ENCODE data around the gene DENND4C. TPM values are rescaled to one million over a fixed set of nuclear protein-coding genes. Genes with fewer than 3 reads are reported as not detected.
"Not testable (repeated sequence)": the region's sequence is repeated elsewhere in the genome, so short reads cannot be mapped to it uniquely, and the experiment has no call there.

The DENND4C gene
- total RNA-seq, 1 experiment from 2014 or later, result 26.6 TPM

- not testable (repeated sequence) for H3K27me3 Mint-ChIP-seq (ENCODE audit: low read depth); H3K9me3 ChIP-seq (ENCODE audit: control insufficient read depth, low read depth, low read length); H3K4me3 Mint-ChIP-seq; H4K20me1 ChIP-seq (ENCODE audit: control insufficient read depth, insufficient read depth, insufficient read length); H3K23ac ChIP-seq (ENCODE audit: insufficient read length, low read depth, low read length); H3K18ac ChIP-seq (ENCODE audit: insufficient read length, low read depth, low read length); H3T11ph ChIP-seq (ENCODE audit: low read length); H2BK15ac ChIP-seq (ENCODE audit: low read depth, low read length); H4K8ac ChIP-seq (replicated peaks; ENCODE audit: insufficient read length, low read depth, low read length); H3K4me1 ChIP-seq (ENCODE audit: insufficient read depth, low read length); H3K4me2 ChIP-seq (ENCODE audit: insufficient read depth, insufficient read length, low read length); H3K4ac ChIP-seq (ENCODE audit: low read depth, low read length); H2BK20ac ChIP-seq (ENCODE audit: low read depth, low read length, poor library complexity, severe bottlenecking); H3K9ac ChIP-seq (ENCODE audit: extremely low read depth, insufficient read length, low read length); H2BK120ac ChIP-seq (ENCODE audit: low read depth, low read length, poor library complexity, severe bottlenecking); DNase-seq; H3K27ac ChIP-seq (ENCODE audit: insufficient read length, low read depth, low read length); H2BK5ac ChIP-seq (ENCODE audit: insufficient read length, low read length); H3K27ac Mint-ChIP-seq; H2BK12ac ChIP-seq (ENCODE audit: insufficient read length, low read depth, low read length); H3K56ac ChIP-seq (ENCODE audit: insufficient read length, low read depth, low read length); H4K5ac ChIP-seq (ENCODE audit: insufficient read length, low read depth, low read length); H4K91ac ChIP-seq (ENCODE audit: insufficient read length, low read depth, low read length); H3K27me3 ChIP-seq (ENCODE audit: insufficient read depth, low read length); H3K79me1 ChIP-seq (ENCODE audit: insufficient read depth, low read depth, low read length, poor library complexity, severe bottlenecking); H2AK5ac ChIP-seq (ENCODE audit: insufficient read length, low read length); H3K14ac ChIP-seq (ENCODE audit: insufficient read depth, low read length); H3K79me2 ChIP-seq (ENCODE audit: insufficient read depth, low read length); H2AFZ ChIP-seq (ENCODE audit: low read length); H3K23me2 ChIP-seq (ENCODE audit: insufficient read length, low read depth, low read length, poor library complexity, severe bottlenecking)
- H3K9me3 Mint-ChIP-seq, result peaks cover 10% of the 10 kb centered on the region in 2 experiments
- peaks cover 5 to 13% of the 10 kb centered on the region in 2 experiments for H3K4me1 Mint-ChIP-seq
- no CpG with 5 or more reads among the region's 4 CpGs for WGBS (ENCODE audit: extremely low coverage, insufficient read length, low lambda C conversion rate)
- H3K36me3 Mint-ChIP-seq (ENCODE audit: insufficient read depth in 1 of 3, low read depth in 3 of 3), result peaks cover 11 to 15% (median 11%) of the 10 kb centered on the region in 3 experiments
Observed at GRCh38 chr9:19265602-19266001, 35.1 kb downstream of the DENND4C start.

- not testable (repeated sequence) for H3K56ac ChIP-seq (ENCODE audit: insufficient read length, low read depth, low read length); H4K5ac ChIP-seq (ENCODE audit: insufficient read length, low read depth, low read length); H2BK15ac ChIP-seq (ENCODE audit: low read depth, low read length); H2AK5ac ChIP-seq (ENCODE audit: insufficient read length, low read length); H3K4me1 ChIP-seq (ENCODE audit: insufficient read depth, low read length); H2BK120ac ChIP-seq (ENCODE audit: low read depth, low read length, poor library complexity, severe bottlenecking); H3K27ac Mint-ChIP-seq; H3K27ac ChIP-seq (ENCODE audit: insufficient read length, low read depth, low read length); H2AFZ ChIP-seq (ENCODE audit: low read length); H3K4me2 ChIP-seq (ENCODE audit: insufficient read depth, insufficient read length, low read length); H3K23ac ChIP-seq (ENCODE audit: insufficient read length, low read depth, low read length); H3K23me2 ChIP-seq (ENCODE audit: insufficient read length, low read depth, low read length, poor library complexity, severe bottlenecking); H4K20me1 ChIP-seq (ENCODE audit: control insufficient read depth, insufficient read depth, insufficient read length); H3K27me3 ChIP-seq (ENCODE audit: insufficient read depth, low read length); H4K8ac ChIP-seq (replicated peaks; ENCODE audit: insufficient read length, low read depth, low read length); H2BK12ac ChIP-seq (ENCODE audit: insufficient read length, low read depth, low read length); H4K91ac ChIP-seq (ENCODE audit: insufficient read length, low read depth, low read length); H3K79me1 ChIP-seq (ENCODE audit: insufficient read depth, low read depth, low read length, poor library complexity, severe bottlenecking); H2BK20ac ChIP-seq (ENCODE audit: low read depth, low read length, poor library complexity, severe bottlenecking); H3K4ac ChIP-seq (ENCODE audit: low read depth, low read length); DNase-seq; H3K4me3 Mint-ChIP-seq; H3K18ac ChIP-seq (ENCODE audit: insufficient read length, low read depth, low read length); H3K14ac ChIP-seq (ENCODE audit: insufficient read depth, low read length); H3K9me3 ChIP-seq (ENCODE audit: control insufficient read depth, low read depth, low read length); H3K79me2 ChIP-seq (ENCODE audit: insufficient read depth, low read length); H3T11ph ChIP-seq (ENCODE audit: low read length); H2BK5ac ChIP-seq (ENCODE audit: insufficient read length, low read length); H3K9ac ChIP-seq (ENCODE audit: extremely low read depth, insufficient read length, low read length); H3K27me3 Mint-ChIP-seq (ENCODE audit: low read depth)
- peaks cover 5 to 13% of the 10 kb centered on the region in 2 experiments for H3K4me1 Mint-ChIP-seq
- WGBS (ENCODE audit: extremely low coverage, insufficient read length, low lambda C conversion rate), result no CpG with 5 or more reads among the region's 3 CpGs
- H3K36me3 Mint-ChIP-seq (ENCODE audit: insufficient read depth in 1 of 3, low read depth in 3 of 3), result peaks cover 17 to 25% (median 18%) of the 10 kb centered on the region in 3 experiments
- peaks cover 17 to 18% of the 10 kb centered on the region in 2 experiments for H3K9me3 Mint-ChIP-seq
Observed at GRCh38 chr9:19266778-19267384, 36.4 kb downstream of the DENND4C start.

Measured in H9 (cell line).